HFFc6 (cell line): ENCODE measurements around the gene KIF25. TPM values are rescaled to one million over a fixed set of nuclear protein-coding genes. Genes with fewer than 3 reads are reported as not detected.

Experiments used
- DNase-seq: peaks from one replicate; pipeline ENCODE4 v3.0.0-alpha.2; 2018
- H3K27ac Mint-ChIP-seq: 2 replicates; pipeline ENCODE4 v1.8.0; 2020; ENCODE audit warnings: mild to moderate bottlenecking, mixed read lengths
- H3K27me3 Mint-ChIP-seq: 2 replicates; pipeline ENCODE4 v1.8.0; 2021; ENCODE audit warnings: mild to moderate bottlenecking, moderate library complexity, mixed read lengths; ENCODE audit not compliant: insufficient read depth
- H3K36me3 Mint-ChIP-seq: 2 replicates; pipeline ENCODE4 v1.8.0; 2021; ENCODE audit warnings: low read depth, mixed read lengths
- H3K4me1 Mint-ChIP-seq: 2 replicates; pipeline ENCODE4 v1.8.0; 2020; ENCODE audit warnings: low read depth, mixed read lengths
- H3K4me3 Mint-ChIP-seq: 2 replicates; pipeline ENCODE4 v1.8.0; 2020; ENCODE audit warnings: mild to moderate bottlenecking, moderate library complexity, mixed read lengths
- H3K9me3 Mint-ChIP-seq: 2 replicates; pipeline ENCODE4 v1.8.0; 2020; ENCODE audit warnings: mild to moderate bottlenecking, mixed read lengths
- total RNA-seq, 6 experiments: library from RNA; stranded (reverse); fragmentation: NEBNext Ultra II Directional; extraction: Animal tissue kit (Norgen Biotek cat#: 25700); gene quantifications; 2 replicates in 1 of 6; 3 replicates in 5 of 6; pipeline ENCODE4 v1.2.3, GENCODE V29; 2021
- TF ChIP-seq, protein P1 (sequence below): fragments of 200-600 bp; sonication (generic); IDR thresholded peaks from 2 replicates; pipeline ENCODE4 v1.5.0; 2021; ENCODE audit warnings: antibody characterized with exemption, mild to moderate bottlenecking

The KIF25 gene
- total RNA-seq, 6 experiments from 2014 or later = not detected

DNA sequence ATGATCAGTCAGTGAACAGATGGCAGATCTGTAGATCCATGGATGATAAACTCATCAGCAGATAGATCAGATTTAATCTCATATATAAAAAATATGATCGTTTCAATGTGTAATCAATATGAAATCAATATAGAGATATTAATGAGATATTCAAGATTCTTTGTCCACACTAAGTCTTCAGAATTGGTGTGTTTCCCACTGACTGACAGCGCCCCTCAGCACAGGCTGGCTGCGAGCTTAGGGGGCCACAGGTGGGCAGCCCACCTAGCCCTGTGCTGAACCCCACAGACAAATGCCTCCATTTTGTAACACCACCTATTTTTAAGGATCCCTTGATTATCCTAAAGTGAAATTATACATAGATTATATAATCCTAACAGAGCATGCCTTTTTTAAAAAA, 49.2 kb downstream of the KIF25 start:
- no peak for DNase-seq
- peaks cover 8% of the 10 kb centered on the region for H3K27me3 Mint-ChIP-seq
- TF ChIP-seq, protein P1, sequence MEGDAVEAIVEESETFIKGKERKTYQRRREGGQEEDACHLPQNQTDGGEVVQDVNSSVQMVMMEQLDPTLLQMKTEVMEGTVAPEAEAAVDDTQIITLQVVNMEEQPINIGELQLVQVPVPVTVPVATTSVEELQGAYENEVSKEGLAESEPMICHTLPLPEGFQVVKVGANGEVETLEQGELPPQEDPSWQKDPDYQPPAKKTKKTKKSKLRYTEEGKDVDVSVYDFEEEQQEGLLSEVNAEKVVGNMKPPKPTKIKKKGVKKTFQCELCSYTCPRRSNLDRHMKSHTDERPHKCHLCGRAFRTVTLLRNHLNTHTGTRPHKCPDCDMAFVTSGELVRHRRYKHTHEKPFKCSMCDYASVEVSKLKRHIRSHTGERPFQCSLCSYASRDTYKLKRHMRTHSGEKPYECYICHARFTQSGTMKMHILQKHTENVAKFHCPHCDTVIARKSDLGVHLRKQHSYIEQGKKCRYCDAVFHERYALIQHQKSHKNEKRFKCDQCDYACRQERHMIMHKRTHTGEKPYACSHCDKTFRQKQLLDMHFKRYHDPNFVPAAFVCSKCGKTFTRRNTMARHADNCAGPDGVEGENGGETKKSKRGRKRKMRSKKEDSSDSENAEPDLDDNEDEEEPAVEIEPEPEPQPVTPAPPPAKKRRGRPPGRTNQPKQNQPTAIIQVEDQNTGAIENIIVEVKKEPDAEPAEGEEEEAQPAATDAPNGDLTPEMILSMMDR = no peak
- no peaks in the 10 kb centered on the region for H3K9me3 Mint-ChIP-seq
- H3K36me3 Mint-ChIP-seq = no peaks in the 10 kb centered on the region
- H3K4me3 Mint-ChIP-seq = no peak overlapping the region
- H3K4me1 Mint-ChIP-seq = no peaks in the 10 kb centered on the region
- no peak overlapping the region for H3K27ac Mint-ChIP-seq

DNA sequence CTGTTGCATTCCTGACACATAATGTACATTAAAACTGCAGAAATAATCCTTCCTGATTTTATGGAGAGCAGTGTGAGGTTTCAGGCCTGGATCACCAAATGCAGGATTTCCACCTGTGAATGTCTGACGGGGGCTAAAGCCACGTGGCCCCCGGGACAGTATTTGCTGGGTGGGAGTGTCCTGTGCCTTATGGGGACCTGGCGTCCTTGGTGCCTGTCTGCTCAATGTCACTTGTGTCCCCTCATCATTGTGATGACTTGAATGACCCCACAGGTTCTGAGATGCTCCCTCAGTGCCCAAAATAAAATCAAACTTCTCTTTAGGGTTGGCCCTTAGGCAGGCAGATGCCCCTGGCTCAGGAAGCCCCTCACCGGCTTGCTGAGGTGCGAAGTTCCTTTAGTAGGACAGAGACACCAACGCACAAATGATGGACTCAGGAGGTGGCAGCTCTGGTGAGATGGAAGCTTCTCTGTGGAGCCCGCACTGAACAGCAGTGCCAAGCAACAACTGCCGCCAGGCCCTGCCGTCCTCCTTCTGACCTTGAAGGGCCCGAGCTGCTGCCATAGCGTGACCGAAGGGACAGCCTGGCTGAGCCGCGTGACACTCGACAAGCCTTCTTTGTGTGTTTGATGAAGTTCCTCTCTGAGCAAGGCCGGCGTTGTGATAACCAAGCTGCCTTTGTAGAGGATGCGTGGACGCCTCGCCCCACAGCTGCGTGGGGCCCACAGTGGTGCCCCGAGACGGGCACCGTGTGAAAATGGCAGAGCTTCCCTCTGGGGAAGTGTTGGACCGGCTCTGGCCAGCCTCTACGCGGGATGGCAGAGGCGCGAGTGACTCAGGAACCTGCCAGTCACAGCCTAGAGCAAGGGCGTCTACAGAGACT, 50.6 kb downstream of the KIF25 start:
- no peak overlapping the region for H3K4me3 Mint-ChIP-seq
- no peak overlapping the region for H3K27ac Mint-ChIP-seq
- no peak for DNase-seq
- no peaks in the 10 kb centered on the region for H3K36me3 Mint-ChIP-seq
- H3K4me1 Mint-ChIP-seq = no peaks in the 10 kb centered on the region
- peaks cover 2% of the 10 kb centered on the region; the same call in 1 of the 2 replicates for H3K27me3 Mint-ChIP-seq
- TF ChIP-seq, protein P1 = no peak
- H3K9me3 Mint-ChIP-seq = no peaks in the 10 kb centered on the region

DNA sequence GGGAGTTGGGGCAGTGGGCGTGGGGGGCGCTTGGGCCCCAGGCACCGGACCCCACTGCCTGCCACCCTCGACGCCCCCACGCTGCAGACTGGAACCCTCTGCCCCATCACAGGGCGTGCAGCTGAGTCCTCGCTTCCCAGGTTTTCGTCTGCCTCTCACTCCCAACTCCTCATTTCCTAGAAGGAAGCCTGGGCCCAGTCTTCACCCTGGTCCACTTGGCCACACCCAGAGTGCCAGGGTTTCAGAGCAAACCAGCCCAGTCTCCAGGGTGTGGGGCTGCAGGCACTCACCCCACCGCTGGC, 51.2 kb downstream of the KIF25 start:
- Mint-ChIP-seq H3K9me3 (no peaks in the 10 kb centered on the region), H3K27ac (no peak overlapping the region), H3K27me3 (peaks cover 2% of the 10 kb centered on the region; the same call in 1 of the 2 replicates), H3K36me3 (no peaks in the 10 kb centered on the region), H3K4me1 (no peaks in the 10 kb centered on the region), H3K4me3 (no peak overlapping the region)
- TF ChIP-seq, protein P1 = no peak
- DNase-seq = no peak

DNA sequence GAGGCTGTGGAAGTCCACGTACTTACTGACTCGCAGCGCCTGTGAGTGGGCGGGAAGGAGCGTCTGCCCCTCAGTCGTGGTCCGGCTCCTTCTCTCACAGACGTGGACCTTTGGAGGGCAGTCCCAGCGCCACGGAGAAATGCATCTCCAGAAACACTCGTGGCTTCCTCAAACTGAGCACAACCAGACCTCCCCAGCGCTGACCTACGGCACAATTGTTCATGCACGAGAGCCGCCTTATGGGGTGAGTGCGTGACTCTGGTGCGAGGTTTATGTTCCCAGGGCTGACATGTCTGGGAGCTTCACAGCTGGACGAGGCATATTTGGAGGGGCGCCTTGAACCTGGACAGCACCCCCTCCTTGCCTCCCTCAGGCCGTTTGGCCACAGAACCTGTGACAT, 51.8 kb downstream of the KIF25 start:
- DNase-seq = no peak
- H3K27me3 Mint-ChIP-seq = peaks cover 2% of the 10 kb centered on the region; the same call in 1 of the 2 replicates
- no peaks in the 10 kb centered on the region for H3K9me3 Mint-ChIP-seq
- no peaks in the 10 kb centered on the region for H3K4me1 Mint-ChIP-seq
- no peaks in the 10 kb centered on the region for H3K36me3 Mint-ChIP-seq
- H3K27ac Mint-ChIP-seq = no peak overlapping the region
- H3K4me3 Mint-ChIP-seq = no peak overlapping the region
- TF ChIP-seq, protein P1 = no peak

DNA sequence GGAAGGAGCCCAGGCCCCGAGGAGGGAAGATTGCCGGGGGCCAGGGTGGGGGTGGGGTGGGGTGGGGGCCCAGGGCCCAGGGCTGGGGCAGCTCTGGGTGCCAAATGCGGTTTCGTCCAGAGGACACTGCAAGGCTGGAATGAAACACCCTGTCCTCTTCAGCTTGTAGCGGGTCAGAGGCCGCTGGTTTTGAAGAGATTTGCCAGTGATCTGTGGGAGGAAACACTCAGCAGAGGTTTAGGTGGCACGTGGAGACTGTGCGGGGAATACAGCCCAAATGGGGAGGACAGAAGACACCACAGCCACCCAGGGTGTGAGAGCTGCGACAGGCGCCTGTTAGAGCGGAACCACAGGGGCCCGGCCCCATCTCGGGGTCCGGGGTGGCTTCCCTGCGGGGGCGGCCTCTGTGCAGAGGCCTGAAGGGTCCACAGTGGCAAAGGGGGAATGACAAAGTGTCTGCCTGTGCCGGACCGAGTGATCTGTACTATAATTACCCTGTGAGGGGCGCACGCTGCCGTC, 52.3 kb downstream of the KIF25 start:
- TF ChIP-seq, protein P1 = no peak
- DNase-seq = no peak
- H3K4me1 Mint-ChIP-seq = no peaks in the 10 kb centered on the region
- no peak overlapping the region for H3K27ac Mint-ChIP-seq
- H3K4me3 Mint-ChIP-seq = no peak overlapping the region
- no peaks in the 10 kb centered on the region for H3K9me3 Mint-ChIP-seq
- H3K27me3 Mint-ChIP-seq = peaks cover 4% of the 10 kb centered on the region
- no peaks in the 10 kb centered on the region for H3K36me3 Mint-ChIP-seq
